GM12878 (cell line): ENCODE measurements around the gene YIF1A. TPM values are rescaled to one million over a fixed set of nuclear protein-coding genes. Genes with fewer than 3 reads are reported as not detected.

Source experiments
- ATAC-seq: fragments of 200-7000 bp; cut with Tn5 transposase; 3 replicates; pipeline ENCODE4 v1.9.1; 2020; ENCODE audit warnings: mild to moderate bottlenecking, moderate library complexity
- BruUV-seq: library from RNA; stranded (reverse); fragments of 400-500 nt; replicated peaks from 2 replicates; lab custom pipeline; 2021; lab: Mats Ljungman, UMichigan
- CTCF ChIA-PET: fragments of 300-600 bp; sonication (Branson Sonifier 250); formaldehyde crosslinking; extraction: SDS; loops from one replicate; lab custom pipeline; 2021; ENCODE audit warnings: inconsistent platforms; lab: Yijun Ruan, JAX
- POLR2A ChIA-PET: fragments of 350-600 bp; formaldehyde crosslinking; extraction: SDS; loops from one replicate; lab custom pipeline; 2021; ENCODE audit warnings: inconsistent platforms; lab: Charles Lee
- RAD21 ChIA-PET: fragments of 300-600 bp; sonication (Branson Sonifier 250); formaldehyde crosslinking; loops from one replicate; lab custom pipeline; 2023; ENCODE audit warnings: antibody characterized with exemption; ENCODE audit not compliant: unreplicated experiment; lab: Charles Lee
- SMC1A ChIA-PET: fragments of 300-600 bp; sonication (Branson Sonifier 250); formaldehyde crosslinking; loops from one replicate; lab custom pipeline; 2023; ENCODE audit not compliant: unreplicated experiment, uncharacterized antibody; lab: Charles Lee
- DNase-seq: peaks from one replicate; pipeline ENCODE4 v3.0.0-alpha.2; 2011; ENCODE audit warnings: low read depth, low spot score
- FAIRE-seq: peaks from 3 replicates; lab custom pipeline; 2011; peaks lifted over from hg19 to GRCh38; lab: Jason Lieb, UNC
- H2AFZ ChIP-seq: 2 replicates; pipeline ENCODE4 v1.6.0; 2011; ENCODE audit warnings: low read depth, low read length, control low read depth; ENCODE audit not compliant: control insufficient read depth
- H3K27ac ChIP-seq: 2 replicates; pipeline ENCODE4 v1.5.1; 2011; ENCODE audit warnings: control low read depth; ENCODE audit not compliant: control insufficient read depth, insufficient read depth
- H3K27me3 ChIP-seq, 2 experiments: replicated peaks in 1 of 2; 2 replicates each; pipeline versions ENCODE4 v1.6.0 to v1.6.1; 2011; ENCODE audit warnings: low read length in 1 of 2; ENCODE audit not compliant: control insufficient read depth in 2 of 2, insufficient read depth in 2 of 2
- H3K36me3 ChIP-seq, 2 experiments: 2 replicates each; pipeline ENCODE4 v1.5.1; 2011; ENCODE audit warnings: low read length in 1 of 2; ENCODE audit not compliant: control insufficient read depth in 2 of 2, insufficient read depth in 2 of 2
- H3K4me1 ChIP-seq: 2 replicates; pipeline ENCODE4 v1.6.1; 2011; ENCODE audit warnings: mild to moderate bottlenecking, low read length, moderate library complexity, mixed read lengths; ENCODE audit not compliant: control insufficient read depth, insufficient read depth
- H3K4me2 ChIP-seq: 2 replicates; pipeline ENCODE4 v1.6.0; 2011; ENCODE audit warnings: control low read depth; ENCODE audit not compliant: control insufficient read depth, insufficient read depth
- H3K4me3 ChIP-seq: fragments of 200-600 bp; sonication (generic); 2 replicates; pipeline ENCODE4 v1.5.1; 2016
- H3K79me2 ChIP-seq: 2 replicates; pipeline ENCODE4 v1.6.0; 2011; ENCODE audit warnings: low read length; ENCODE audit not compliant: control insufficient read depth, insufficient read depth
- H3K9ac ChIP-seq: 2 replicates; pipeline ENCODE4 v1.8.0; 2011; ENCODE audit warnings: low read length, control low read depth, mixed read lengths; ENCODE audit not compliant: control insufficient read depth, insufficient read depth
- H3K9me3 ChIP-seq: replicated peaks from 3 replicates; pipeline ENCODE4 v1.5.1; 2011; ENCODE audit warnings: mild to moderate bottlenecking, low read length; ENCODE audit not compliant: control insufficient read depth, insufficient read depth
- H4K20me1 ChIP-seq: 2 replicates; pipeline ENCODE4 v1.6.0; 2011; ENCODE audit not compliant: control insufficient read depth, insufficient read depth
- BMI1 ChIP-seq: fragments of 450-650 bp; IDR thresholded peaks from 2 replicates; pipeline ENCODE4 v1.6.1; 2016; ENCODE audit warnings: mild to moderate bottlenecking, moderate library complexity, borderline replicate concordance
- CHD4 ChIP-seq: fragments of 200-600 bp; sonication (generic); IDR thresholded peaks from 2 replicates; pipeline ENCODE4 v1.6.1; 2016; ENCODE audit warnings: mild to moderate bottlenecking
- KDM1A ChIP-seq: fragments of 200-600 bp; sonication (generic); IDR thresholded peaks from 2 replicates; pipeline ENCODE4 v1.6.1; 2016; ENCODE audit warnings: borderline replicate concordance
- NR2C2 ChIP-seq: IDR thresholded peaks from 2 replicates; pipeline ENCODE4 v1.6.1; 2011; ENCODE audit warnings: borderline replicate concordance, low read depth; ENCODE audit not compliant: control insufficient read depth, insufficient read length
- POLR2A ChIP-seq: IDR thresholded peaks from 2 replicates; pipeline ENCODE4 v1.6.1; 2011; ENCODE audit warnings: low read depth, mild to moderate bottlenecking, low read length
- SRF ChIP-seq, 2 experiments: IDR thresholded peaks; 2 replicates each; pipeline ENCODE4 v1.6.1; 2011; ENCODE audit warnings: low read depth in 2 of 2, low read length in 2 of 2, mild to moderate bottlenecking in 1 of 2, moderate library complexity in 1 of 2
- ZBTB4 ChIP-seq: fragments of 450-650 bp; formaldehyde crosslinking; IDR thresholded peaks from 2 replicates; pipeline ENCODE4 v1.4.0; 2022; ENCODE audit warnings: mild to moderate bottlenecking, moderate library complexity
- WGBS: methylation state at CpG from one replicate; pipeline ENCODE4 v1.1.6; 2016; ENCODE audit warnings: low lambda C conversion rate; ENCODE audit not compliant: insufficient replicate concordance, insufficient coverage; ENCODE audit errors: missing lambda C conversion rate; 5-methylcytosine and 5-hydroxymethylcytosine counted together
- in situ Hi-C: fragments of 300-500 bp; cut with MboI; formaldehyde crosslinking; loops from 9 replicates; pipeline ENCODE4 v1.14.3; 2018; ENCODE audit warnings: mixed read lengths
- intact Hi-C: fragments of 100-400 bp; cut with micrococcal nuclease; formaldehyde crosslinking; loops from one replicate; pipeline ENCODE4 v1.14.2; 2022; ENCODE audit not compliant: unreplicated experiment
- polyA plus RNA-seq, 11 experiments: library from polyadenylated mRNA; depleted of rRNA in 4 of 11; unstranded in 6 of 11; stranded (reverse) in 5 of 11; fragments of >200 nt; fragmentation: Nextera tagmentation in 4 of 11; fragmentation: Illumina TruSeq in 1 of 11; extraction: Ambion mirVana in 4 of 11; extraction: Trizol in 1 of 11; gene quantifications; 1 replicate in 1 of 11; 2 replicates in 10 of 11; pipeline versions ENCODE4 v1.2.1 to v1.2.3, GENCODE V29; 2011 to 2016; ENCODE audit warnings: inconsistent platforms in 2 of 11, missing spikeins in 2 of 11, low read depth in 1 of 11
- total RNA-seq, 4 experiments: library from RNA; depleted of rRNA in 3 of 4; stranded (reverse); fragments of >200 nt in 3 of 4; fragmentation: Illumina TruSeq in 1 of 4; extraction: Trizol in 1 of 4; gene quantifications; 2 replicates each; pipeline versions ENCODE4 v1.2.1 to v1.2.3, GENCODE V29; 2013 to 2021

The YIF1A gene
- total and polyA plus RNA-seq, 10 of the 15 experiments (the other 5 are each of a cell fraction or from before 2014, with no cell fraction given) = 6.6 to 128 (median 71.7) TPM

DNA sequence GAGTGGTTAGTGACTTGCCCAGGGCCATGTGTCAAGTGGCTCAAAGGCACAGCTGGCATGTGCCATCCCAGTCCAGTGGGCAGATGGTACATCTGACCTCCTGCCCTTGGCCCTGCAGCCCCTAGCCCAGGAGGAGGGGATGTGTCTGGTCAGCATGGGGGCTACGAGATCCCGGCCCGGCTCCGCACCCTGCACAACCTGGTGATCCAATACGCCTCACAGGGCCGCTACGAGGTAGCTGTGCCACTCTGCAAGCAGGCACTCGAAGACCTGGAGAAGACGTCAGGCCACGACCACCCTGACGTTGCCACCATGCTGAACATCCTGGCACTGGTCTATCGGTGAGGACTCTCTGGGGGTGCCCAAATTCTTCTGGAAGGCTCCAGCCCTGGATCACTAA, 26.2 kb downstream of the YIF1A start:
- H2AFZ ChIP-seq = no peak overlapping the region
- peaks cover 18% of the 10 kb centered on the region for H3K79me2 ChIP-seq
- H3K27ac ChIP-seq = no peak overlapping the region
- ChIA-PET RAD21 (no interaction called here), POLR2A (interaction anchor here (0.6 to 1.5 kb wide), 2 partner anchors 39 to 40 kb away, joined by 3 to 4 read pairs; no protein-coding TSS in a partner anchor), CTCF (interaction anchor here (0.9 kb wide), 1 partner anchor 20 kb away, joined by 3 read pairs; no protein-coding TSS in a partner anchor), SMC1A (no interaction called here)
- intact Hi-C loops (no loop called here), in situ Hi-C loops (no loop called here)
- BruUV-seq = no TSS peak
- FAIRE-seq (no peak), DNase-seq (no peak), ATAC-seq (no peak)
- H3K4me3 ChIP-seq = no peak overlapping the region
- no peaks in the 10 kb centered on the region for H3K27me3 ChIP-seq
- no peak overlapping the region for H3K9ac ChIP-seq
- peaks cover 11 to 33% of the 10 kb centered on the region in 2 experiments for H3K36me3 ChIP-seq
- no peaks in the 10 kb centered on the region for H4K20me1 ChIP-seq
- H3K4me1 ChIP-seq = peaks cover 11% of the 10 kb centered on the region
- WGBS = 99% methylated on average over 12 of the region's 12 CpGs
- H3K9me3 ChIP-seq = no peaks in the 10 kb centered on the region
- TF ChIP-seq ZBTB4 = no peak
- TF ChIP-seq NR2C2 = no peak
- no peak for TF ChIP-seq SRF (IDR thresholded peaks at IDR 0.05; ENCODE audit: low read depth in 2 of 2, low read length in 2 of 2)
- TF ChIP-seq KDM1A = no peak
- TF ChIP-seq CHD4 = no peak
- no peak for TF ChIP-seq BMI1
- TF ChIP-seq POLR2A = peak; percentile 43
- H3K4me2 ChIP-seq = no peak overlapping the region
